ENCODE data around the gene GFAP.

GFAP gene

GRCh38 chr17:44912763-44913544 lies 2.3 kb downstream of the GFAP start:
- TF ChIP-seq CTCF (IDR thresholded peaks at IDR 0.05; ENCODE audit: extremely low read depth, missing control alignments): no peak
- DNase-seq (ENCODE audit: low spot score): no peak

GRCh38 chr17:44911133-44912001 lies 3.9 kb downstream of the GFAP start:
- peak; percentile 69 for TF ChIP-seq CTCF (IDR thresholded peaks at IDR 0.05; ENCODE audit: extremely low read depth, missing control alignments)
- peak; percentile 71 for DNase-seq (ENCODE audit: low spot score)

DNA sequence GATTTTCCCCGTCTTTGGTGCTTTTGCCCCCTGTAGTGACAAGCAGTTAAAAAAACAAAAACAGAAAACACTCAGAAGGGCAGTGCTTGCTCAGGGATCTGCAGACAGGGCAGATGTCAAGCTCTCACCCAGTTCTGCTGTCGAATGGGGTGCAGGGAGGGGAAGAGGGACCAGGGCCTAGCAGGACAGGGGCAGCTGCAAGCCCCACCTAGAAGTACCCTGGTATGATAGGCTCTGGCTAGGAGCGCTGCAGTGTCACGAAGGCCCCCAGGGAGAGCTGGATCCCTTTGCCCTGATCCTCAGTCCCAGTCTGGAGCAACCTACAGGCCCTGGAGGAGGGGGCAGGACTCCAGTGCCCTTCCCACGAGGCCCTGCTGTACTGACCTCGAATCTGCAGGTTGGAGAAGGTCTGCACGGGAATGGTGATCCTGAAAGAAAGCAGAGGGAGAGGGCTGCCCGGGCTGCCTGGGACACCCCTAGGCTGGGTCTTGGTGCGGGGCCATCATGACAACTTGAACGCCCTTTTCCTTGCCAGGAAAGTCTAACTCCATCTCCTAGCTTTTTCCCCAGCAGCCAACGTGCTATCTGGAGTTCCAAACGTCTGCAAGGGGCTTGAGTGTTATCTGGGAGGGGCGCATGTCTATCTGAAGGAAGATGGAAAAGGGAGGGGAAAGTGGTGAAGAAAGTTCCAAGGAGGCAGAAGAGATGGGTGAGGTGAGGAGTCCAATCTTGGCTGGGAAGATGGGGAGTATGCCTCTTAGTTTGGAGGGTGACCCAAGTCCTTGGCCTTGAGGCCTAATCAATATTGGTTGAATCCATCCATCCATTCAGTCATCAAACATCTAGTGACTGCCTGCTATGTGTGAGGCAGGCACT lies 4.8 kb downstream of the GFAP start:
- no peak for DNase-seq (ENCODE audit: low spot score)
- no peak for TF ChIP-seq CTCF (IDR thresholded peaks at IDR 0.05; ENCODE audit: extremely low read depth, missing control alignments)

DNA sequence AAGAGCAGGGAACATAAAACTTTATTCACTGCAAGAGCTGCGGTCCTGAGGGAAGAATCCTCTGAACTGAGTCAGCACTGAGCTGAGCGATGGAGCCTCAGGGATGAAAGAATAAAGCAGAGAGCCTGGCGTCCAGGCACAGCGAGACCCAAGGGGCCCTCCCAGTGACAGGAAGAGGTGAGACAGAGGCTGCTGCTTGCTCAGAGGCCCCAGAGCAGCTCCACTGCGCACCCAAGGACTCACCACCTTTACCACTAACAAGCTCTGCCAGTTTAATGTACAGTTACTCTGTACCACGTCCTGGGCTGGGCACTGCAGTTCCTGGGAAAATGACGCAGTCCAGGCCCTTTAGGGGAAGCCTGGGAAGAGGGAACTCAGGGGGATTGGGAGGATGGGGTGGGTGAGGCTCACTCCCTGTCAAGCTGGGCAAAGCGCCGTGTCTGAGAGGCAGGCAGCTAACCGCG lies 5.6 kb downstream of the GFAP start:
- DNase-seq (ENCODE audit: low spot score): no peak
- no peak for TF ChIP-seq CTCF (IDR thresholded peaks at IDR 0.05; ENCODE audit: extremely low read depth, missing control alignments)

GRCh38 chr17:44908761-44909326 lies 6.5 kb downstream of the GFAP start:
- DNase-seq (ENCODE audit: low spot score): no peak
- no peak for TF ChIP-seq CTCF (IDR thresholded peaks at IDR 0.05; ENCODE audit: extremely low read depth, missing control alignments)

DNA sequence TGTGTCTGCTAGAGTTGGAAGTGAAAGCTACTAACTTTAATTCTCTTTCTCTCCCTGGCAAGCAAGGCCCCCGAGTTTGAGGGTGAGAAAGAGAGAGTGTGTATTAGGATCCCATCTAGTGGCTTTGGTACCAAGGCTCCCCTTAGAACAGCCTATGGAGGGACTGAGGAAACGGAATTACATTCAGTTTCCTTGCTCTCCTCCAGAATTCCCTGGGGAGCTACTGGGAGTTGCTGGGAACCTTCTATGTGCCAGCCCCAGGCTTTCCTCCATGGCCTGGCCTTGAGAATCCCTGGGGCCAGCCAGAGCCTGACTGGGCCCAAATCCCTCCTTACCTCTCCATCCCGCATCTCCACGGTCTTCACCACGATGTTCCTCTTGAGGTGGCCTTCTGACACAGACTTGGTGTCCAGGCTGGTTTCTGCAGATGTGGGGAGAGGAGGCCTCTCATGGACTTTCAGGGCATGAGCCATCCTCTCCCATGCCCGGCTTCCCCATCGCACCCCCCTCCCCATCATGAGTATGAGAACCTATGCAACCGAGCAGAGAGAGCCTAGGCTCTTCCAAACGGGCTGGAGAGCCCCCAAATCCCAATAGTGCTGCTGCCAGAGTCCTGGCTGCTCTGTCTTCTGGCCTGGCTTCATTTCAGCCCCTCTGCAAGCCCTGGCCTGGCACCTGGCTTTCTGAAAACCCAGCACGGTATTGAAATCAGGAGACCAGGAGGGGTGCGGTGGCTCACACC lies 7.4 kb downstream of the GFAP start:
- no peak for TF ChIP-seq CTCF (IDR thresholded peaks at IDR 0.05; ENCODE audit: extremely low read depth, missing control alignments)
- no peak for DNase-seq (ENCODE audit: low spot score)
